Measurements from ENCODE around the gene GLIS1.

Gene GLIS1

GRCh38 chr1:53662169-53662568, 76.8 kb downstream of the GLIS1 start:
- H3K27me3 ChIP-seq (ENCODE audit: insufficient read depth, low read length, poor library complexity, severe bottlenecking), result no peaks in the 10 kb centered on the region
- no peaks in the 10 kb centered on the region for H3K36me3 ChIP-seq (ENCODE audit: insufficient read depth, low read length)
- H3K9me2 ChIP-seq (replicated peaks; ENCODE audit: low read depth, low read length), result no peaks in the 10 kb centered on the region
- H2AFZ ChIP-seq (ENCODE audit: low read length), result no peak overlapping the region
- H3K4me1 ChIP-seq (ENCODE audit: insufficient read depth, low read length, poor library complexity, severe bottlenecking), result peaks cover 16% of the 10 kb centered on the region
- H3K9me3 ChIP-seq (ENCODE audit: insufficient read depth, low read depth, low read length), result no peaks in the 10 kb centered on the region
- H4K20me1 ChIP-seq (ENCODE audit: insufficient read depth, low read length, poor library complexity, severe bottlenecking), result no peaks in the 10 kb centered on the region
- no peaks in the 10 kb centered on the region for H3K79me2 ChIP-seq (ENCODE audit: insufficient read depth, low read length)
- TF ChIP-seq EZH2phosphoT487 (IDR thresholded peaks at IDR 0.05; ENCODE audit: borderline replicate concordance), result no peak
- peak; percentile 46 for TF ChIP-seq CTCF (conservative IDR thresholded peaks at IDR 0.05; ENCODE audit: low read length)
- no peak overlapping the region for H3K9ac ChIP-seq (ENCODE audit: low read depth, low read length, poor library complexity, severe bottlenecking)
- no peak overlapping the region for H3K4me3 ChIP-seq (ENCODE audit: low read length, poor library complexity, severe bottlenecking)
- no peaks in the 10 kb centered on the region for H3F3A ChIP-seq (ENCODE audit: low read depth)
- no peak overlapping the region for H3K4me2 ChIP-seq (ENCODE audit: low read depth, low read length, poor library complexity, severe bottlenecking)

- Histone ChIP-seq H3K4me3 (ENCODE audit: low read length, poor library complexity, severe bottlenecking) (no peak overlapping the region), H4K20me1 (ENCODE audit: insufficient read depth, low read length, poor library complexity, severe bottlenecking) (no peaks in the 10 kb centered on the region), H3K4me2 (ENCODE audit: low read depth, low read length, poor library complexity, severe bottlenecking) (no peak overlapping the region), H3K9ac (ENCODE audit: low read depth, low read length, poor library complexity, severe bottlenecking) (no peak overlapping the region), H3F3A (ENCODE audit: low read depth) (no peaks in the 10 kb centered on the region), H3K36me3 (ENCODE audit: insufficient read depth, low read length) (no peaks in the 10 kb centered on the region), H3K4me1 (ENCODE audit: insufficient read depth, low read length, poor library complexity, severe bottlenecking) (peaks cover 23% of the 10 kb centered on the region), H3K9me3 (ENCODE audit: insufficient read depth, low read depth, low read length) (no peaks in the 10 kb centered on the region), H3K79me2 (ENCODE audit: insufficient read depth, low read length) (no peaks in the 10 kb centered on the region), H3K9me2 (replicated peaks; ENCODE audit: low read depth, low read length) (no peaks in the 10 kb centered on the region), H2AFZ (ENCODE audit: low read length) (no peak overlapping the region), H3K27me3 (ENCODE audit: insufficient read depth, low read length, poor library complexity, severe bottlenecking) (no peaks in the 10 kb centered on the region)
- TF ChIP-seq EZH2phosphoT487 (IDR thresholded peaks at IDR 0.05; ENCODE audit: borderline replicate concordance) (no peak), CTCF (conservative IDR thresholded peaks at IDR 0.05; ENCODE audit: low read length) (no peak)
Measured at GRCh38 chr1:53661496-53661895, 77.5 kb downstream of the GLIS1 start.

- Histone ChIP-seq H3K36me3 (ENCODE audit: insufficient read depth, low read length) (no peaks in the 10 kb centered on the region), H3K9ac (ENCODE audit: low read depth, low read length, poor library complexity, severe bottlenecking) (no peak overlapping the region), H3K27me3 (ENCODE audit: insufficient read depth, low read length, poor library complexity, severe bottlenecking) (no peaks in the 10 kb centered on the region), H3K4me1 (ENCODE audit: insufficient read depth, low read length, poor library complexity, severe bottlenecking) (peaks cover 28% of the 10 kb centered on the region), H3K4me3 (ENCODE audit: low read length, poor library complexity, severe bottlenecking) (no peak overlapping the region), H3K79me2 (ENCODE audit: insufficient read depth, low read length) (no peaks in the 10 kb centered on the region), H3K9me3 (ENCODE audit: insufficient read depth, low read depth, low read length) (no peaks in the 10 kb centered on the region), H3K9me2 (replicated peaks; ENCODE audit: low read depth, low read length) (no peaks in the 10 kb centered on the region), H3K4me2 (ENCODE audit: low read depth, low read length, poor library complexity, severe bottlenecking) (no peak overlapping the region), H4K20me1 (ENCODE audit: insufficient read depth, low read length, poor library complexity, severe bottlenecking) (no peaks in the 10 kb centered on the region), H3F3A (ENCODE audit: low read depth) (no peaks in the 10 kb centered on the region), H2AFZ (ENCODE audit: low read length) (no peak overlapping the region)
- TF ChIP-seq CTCF (conservative IDR thresholded peaks at IDR 0.05; ENCODE audit: low read length), result no peak
- TF ChIP-seq EZH2phosphoT487 (IDR thresholded peaks at IDR 0.05; ENCODE audit: borderline replicate concordance), result no peak
Measured at GRCh38 chr1:53660666-53661065, 78.3 kb downstream of the GLIS1 start.
